ENCODE measurements around the gene TXNRD1.

GRCh38 chr12:104377514-104377812 lies 161.9 kb downstream of the TXNRD1 start:
- TF ChIP-seq CTCF (IDR thresholded peaks at IDR 0.05), result no peak
- TF ChIP-seq POLR2A (IDR thresholded peaks at IDR 0.05), result no peak

All from lower leg skin (tissue), 3 donors.